Measurements from ENCODE around the gene SSBP3.
"Not testable (repeated sequence)": the region's sequence is repeated elsewhere in the genome, so short reads cannot be mapped to it uniquely, and the experiment has no call there.

The SSBP3 gene

DNA sequence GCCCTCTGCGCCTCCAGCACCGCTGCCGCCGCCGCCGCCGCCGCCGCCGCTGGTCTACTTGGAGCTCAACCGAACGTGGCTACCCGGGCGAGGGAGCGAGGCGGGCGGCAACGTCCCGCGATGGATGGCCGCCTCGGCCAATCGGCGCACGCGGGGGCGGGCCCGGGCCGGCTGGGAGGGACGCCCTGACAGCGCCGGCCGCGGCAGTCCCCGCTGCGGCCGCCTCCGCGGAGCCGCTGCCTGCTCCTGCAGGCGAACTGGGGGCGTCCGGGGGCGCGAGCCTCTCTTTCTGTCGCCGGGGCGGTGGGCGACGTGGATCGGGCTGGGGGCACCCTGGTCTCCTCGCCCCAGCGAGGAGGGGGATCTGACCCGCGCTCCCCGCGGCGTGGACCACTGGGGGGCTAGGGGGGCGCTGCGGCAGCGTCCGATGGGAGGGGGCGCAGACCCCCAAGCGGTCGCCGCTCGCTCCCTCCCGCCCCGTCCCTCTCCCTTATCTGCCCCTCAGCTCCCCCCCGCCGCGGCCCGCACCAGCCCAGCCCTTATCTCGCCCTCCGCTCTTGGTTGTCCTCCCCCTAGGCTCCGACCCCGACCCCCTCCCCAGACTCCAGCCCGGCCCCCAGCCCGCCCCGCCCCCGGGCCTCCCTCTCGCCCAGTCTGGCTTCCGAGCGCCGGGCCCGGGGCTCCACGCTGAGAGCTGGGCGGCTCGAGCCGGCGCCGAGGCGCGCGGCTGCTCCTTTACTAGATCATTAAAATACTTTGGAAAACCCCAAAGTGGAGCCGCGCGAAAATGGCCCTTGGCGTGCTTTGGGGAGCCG lies at the start of gene SSBP3:
TSS of gene SSBP3 (minus strand) at position 56 of the 815 bp plus-strand sequence.
- H3K4me3 ChIP-seq (ENCODE audit: low read depth, low read length) = peak within 1 kb of the TSS; percentile 67
- DNase-seq (ENCODE audit: low read depth) = peak; percentile 54
- TF ChIP-seq, protein P1, sequence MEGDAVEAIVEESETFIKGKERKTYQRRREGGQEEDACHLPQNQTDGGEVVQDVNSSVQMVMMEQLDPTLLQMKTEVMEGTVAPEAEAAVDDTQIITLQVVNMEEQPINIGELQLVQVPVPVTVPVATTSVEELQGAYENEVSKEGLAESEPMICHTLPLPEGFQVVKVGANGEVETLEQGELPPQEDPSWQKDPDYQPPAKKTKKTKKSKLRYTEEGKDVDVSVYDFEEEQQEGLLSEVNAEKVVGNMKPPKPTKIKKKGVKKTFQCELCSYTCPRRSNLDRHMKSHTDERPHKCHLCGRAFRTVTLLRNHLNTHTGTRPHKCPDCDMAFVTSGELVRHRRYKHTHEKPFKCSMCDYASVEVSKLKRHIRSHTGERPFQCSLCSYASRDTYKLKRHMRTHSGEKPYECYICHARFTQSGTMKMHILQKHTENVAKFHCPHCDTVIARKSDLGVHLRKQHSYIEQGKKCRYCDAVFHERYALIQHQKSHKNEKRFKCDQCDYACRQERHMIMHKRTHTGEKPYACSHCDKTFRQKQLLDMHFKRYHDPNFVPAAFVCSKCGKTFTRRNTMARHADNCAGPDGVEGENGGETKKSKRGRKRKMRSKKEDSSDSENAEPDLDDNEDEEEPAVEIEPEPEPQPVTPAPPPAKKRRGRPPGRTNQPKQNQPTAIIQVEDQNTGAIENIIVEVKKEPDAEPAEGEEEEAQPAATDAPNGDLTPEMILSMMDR (IDR thresholded peaks at IDR 0.05; ENCODE audit: control insufficient read depth, extremely low read depth, insufficient read depth) = no peak

DNA sequence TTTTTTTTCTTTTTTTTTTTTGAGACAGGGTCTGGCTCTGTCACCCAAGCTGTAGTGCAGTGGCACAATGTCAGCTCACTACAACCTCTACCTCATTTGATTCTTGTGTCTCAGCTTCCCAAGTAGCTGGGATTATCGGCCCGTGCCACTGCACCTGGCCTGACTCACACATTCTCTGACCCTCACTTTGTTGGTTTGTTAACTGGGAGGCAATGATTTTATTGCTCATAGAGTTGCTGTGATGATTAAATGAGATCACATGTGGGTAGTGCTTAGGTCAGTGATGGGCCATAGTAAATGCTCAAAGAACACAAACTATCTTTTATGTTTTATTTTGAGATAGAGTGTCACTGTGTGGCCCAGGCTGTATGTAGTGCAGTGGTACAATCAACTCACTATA lies 47.3 kb upstream of the SSBP3 start:
- H3K4me3 ChIP-seq (ENCODE audit: low read depth, low read length) = no peak overlapping the region
- TF ChIP-seq, protein P1 (IDR thresholded peaks at IDR 0.05; ENCODE audit: control insufficient read depth, extremely low read depth, insufficient read depth) = no peak
- DNase-seq (ENCODE audit: low read depth) = no peak

DNA sequence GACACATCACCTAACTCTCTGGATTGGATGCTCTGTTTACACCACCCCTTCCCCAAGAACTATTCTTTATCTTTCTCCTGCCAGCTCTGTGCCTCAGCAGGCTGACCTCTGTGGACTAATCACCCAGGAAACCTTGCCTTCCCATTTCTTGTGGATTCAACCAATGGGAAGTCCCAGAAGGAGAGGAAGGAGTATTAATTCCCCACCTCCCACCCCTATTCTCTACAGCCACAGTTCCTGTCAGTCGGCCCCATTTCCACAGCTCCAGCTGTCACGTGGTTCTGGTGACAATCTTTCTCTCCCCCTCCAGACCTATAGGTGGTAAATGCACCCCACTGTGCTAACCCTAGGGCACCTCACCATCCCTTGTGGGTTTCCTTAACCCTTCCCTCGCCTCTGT lies 46.8 kb upstream of the SSBP3 start:
- no peak for DNase-seq (ENCODE audit: low read depth)
- TF ChIP-seq, protein P1 (IDR thresholded peaks at IDR 0.05; ENCODE audit: control insufficient read depth, extremely low read depth, insufficient read depth) = no peak
- no peak overlapping the region for H3K4me3 ChIP-seq (ENCODE audit: low read depth, low read length)

DNA sequence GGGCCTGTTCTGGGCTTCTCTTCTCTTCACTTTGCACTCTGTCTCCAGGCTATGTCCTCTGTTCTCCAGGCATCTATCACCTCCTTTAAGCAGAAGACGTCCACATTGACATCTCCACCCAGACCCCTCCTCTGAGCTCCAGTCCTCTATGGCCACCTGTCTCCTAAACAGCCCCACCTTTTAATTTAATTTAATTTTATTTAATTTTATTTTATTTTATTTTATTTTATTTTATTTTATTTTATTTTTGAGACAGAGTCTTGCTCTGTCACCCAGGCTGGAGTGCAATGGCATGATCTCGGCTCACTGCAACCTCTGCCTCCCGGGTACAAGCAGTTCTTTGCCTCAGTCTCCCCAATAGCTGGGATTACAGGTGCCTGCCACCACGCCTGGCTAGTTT lies 43.2 kb upstream of the SSBP3 start:
- H3K4me3 ChIP-seq (ENCODE audit: low read depth, low read length); DNase-seq (ENCODE audit: low read depth): not testable (repeated sequence)

DNA sequence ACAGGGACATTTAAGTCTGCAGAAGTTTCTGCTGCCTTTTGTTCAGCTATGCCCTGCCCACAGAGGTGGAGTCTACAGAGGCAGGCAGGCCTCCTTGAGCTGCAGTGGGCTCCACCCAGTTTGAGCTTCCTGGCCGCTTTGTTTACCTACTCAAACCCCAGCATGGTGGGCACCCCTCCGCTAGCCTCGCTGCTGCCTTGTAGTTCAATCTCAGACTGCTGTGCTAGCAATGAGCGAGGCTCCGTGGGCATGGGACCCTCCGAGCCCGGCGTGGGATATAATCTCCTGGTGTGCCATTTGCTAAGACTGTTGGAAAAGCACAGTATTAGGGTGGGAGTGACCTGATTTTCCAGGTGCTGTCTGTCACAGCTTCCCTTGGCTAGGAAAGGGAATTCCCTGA lies 42.6 kb upstream of the SSBP3 start:
- H3K4me3 ChIP-seq (ENCODE audit: low read depth, low read length); DNase-seq (ENCODE audit: low read depth): not testable (repeated sequence)

DNA sequence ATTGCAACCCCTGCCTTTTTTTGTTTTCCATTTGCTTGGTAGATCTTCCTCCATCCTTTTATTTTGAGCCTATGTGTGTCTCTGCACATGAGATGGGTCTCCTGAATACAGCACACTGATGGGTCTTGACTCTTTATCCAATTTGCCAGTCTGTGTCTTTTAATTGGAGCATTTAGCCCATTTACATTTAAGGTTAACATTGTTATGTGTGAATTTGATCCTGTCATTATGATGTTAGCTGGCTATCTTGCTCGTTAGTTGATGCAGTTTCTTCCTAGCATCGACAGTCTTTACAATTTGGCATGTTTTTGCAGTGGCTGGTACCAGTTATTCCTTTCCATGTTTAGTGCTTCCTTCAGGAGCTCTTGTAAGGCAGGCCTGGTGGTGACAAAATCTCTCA lies 40.9 kb upstream of the SSBP3 start:
- DNase-seq (ENCODE audit: low read depth); H3K4me3 ChIP-seq (ENCODE audit: low read depth, low read length): not testable (repeated sequence)

DNA sequence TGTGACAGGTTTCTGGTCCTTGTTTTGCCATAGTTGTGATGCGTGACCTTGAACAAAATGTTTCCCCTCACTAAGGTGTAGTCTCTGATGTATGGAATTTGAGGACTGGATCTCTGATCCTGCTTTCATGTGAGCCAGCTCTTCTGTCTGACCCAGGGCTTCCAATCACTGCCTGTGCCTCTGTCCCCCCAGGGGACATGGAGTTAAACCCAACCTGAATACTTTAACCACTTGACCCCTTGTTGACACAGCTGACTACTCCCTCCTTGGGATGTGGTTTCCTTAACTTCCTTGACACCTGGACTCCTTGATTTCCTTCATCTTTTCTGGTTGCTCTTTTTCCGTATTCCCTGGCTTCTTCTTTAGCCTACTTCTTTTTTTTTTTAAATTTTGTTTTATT lies 36.0 kb upstream of the SSBP3 start:
- TF ChIP-seq, protein P1 (IDR thresholded peaks at IDR 0.05; ENCODE audit: control insufficient read depth, extremely low read depth, insufficient read depth) = no peak
- H3K4me3 ChIP-seq (ENCODE audit: low read depth, low read length) = no peak overlapping the region
- DNase-seq (ENCODE audit: low read depth) = no peak

DNA sequence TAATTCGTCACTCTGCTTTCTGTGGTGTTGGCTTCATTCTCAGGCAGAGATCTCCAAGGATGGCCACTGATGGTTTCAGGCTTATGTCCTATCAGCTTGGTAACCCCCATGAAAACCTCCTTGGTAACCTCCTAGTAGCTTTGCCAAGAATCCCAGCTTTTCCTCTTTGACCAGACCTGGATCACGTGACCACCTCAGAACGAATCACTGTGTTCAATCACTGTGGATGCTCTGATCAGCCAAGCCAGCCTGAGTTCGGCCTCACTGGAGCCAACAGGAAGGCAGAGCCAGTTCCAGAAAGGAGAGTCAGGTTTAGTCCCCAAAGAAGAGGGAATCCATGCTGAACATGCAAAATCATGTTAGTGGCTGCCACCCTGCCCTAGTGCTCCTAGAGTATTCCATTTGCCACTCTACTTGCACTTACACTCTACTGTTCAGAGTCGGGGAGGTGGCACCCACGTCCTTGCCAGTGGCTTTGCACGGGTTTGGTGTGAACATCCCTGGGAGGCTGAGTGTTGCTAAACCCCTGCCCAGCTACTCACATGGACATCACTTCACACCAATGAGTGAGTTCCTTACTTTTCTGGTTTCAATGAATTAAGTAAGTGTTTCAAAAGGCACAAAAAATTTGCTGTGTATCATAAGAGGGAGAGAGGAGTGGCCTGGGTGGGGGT lies 33.5 kb upstream of the SSBP3 start:
- no peak for DNase-seq (ENCODE audit: low read depth)
- no peak overlapping the region for H3K4me3 ChIP-seq (ENCODE audit: low read depth, low read length)
- TF ChIP-seq, protein P1 (IDR thresholded peaks at IDR 0.05; ENCODE audit: control insufficient read depth, extremely low read depth, insufficient read depth) = no peak
